CD4-positive, alpha-beta T cell treated with Interleukin-6 for 4 hours (primary cell): ENCODE measurements around the gene SLIT1.

ENCODE experiments used
- DNase-seq: peaks from one replicate; pipeline ENCODE4 v3.0.0-alpha.2; 2020; ENCODE audit warnings: mixed read lengths

SLIT1 gene

DNA sequence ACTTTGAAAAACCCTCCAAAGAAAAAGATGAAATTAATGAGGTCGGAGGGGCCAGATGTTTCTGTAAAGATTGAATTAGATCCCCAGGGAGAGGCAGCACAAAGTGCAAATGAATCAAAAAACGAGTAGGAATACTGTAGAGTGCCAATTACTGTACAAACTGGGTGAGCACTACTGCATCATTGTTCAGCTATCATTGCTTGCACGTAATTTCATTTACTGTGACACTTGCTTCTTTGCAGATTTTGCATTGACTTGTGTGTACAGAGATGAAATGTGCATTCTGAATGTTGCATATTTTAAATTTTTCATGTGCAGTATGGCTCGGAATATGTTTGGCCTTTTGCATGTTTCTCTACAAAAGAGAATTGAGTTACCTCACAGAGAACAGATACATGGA lies 230.0 kb downstream of the SLIT1 start:
- DNase-seq: no peak

DNA sequence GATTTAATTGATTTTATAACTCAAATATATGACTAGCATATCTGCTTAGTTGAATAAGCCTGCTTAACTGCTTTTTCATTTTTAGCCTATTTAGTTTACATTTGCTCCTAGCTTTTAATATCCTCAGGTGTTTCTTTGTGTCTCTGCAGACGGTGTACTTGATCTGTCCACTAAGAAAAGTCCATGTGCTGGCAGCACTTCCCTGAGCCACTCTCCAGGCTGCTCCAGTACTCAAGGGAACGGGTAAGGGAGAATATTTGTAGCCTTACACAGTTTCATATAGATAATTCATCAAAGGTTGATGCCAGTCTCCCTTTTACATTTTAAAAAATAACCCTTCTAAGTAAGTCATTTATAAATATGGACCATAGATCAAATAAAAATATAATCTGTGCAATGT lies 233.8 kb downstream of the SLIT1 start:
- DNase-seq: no peak

DNA sequence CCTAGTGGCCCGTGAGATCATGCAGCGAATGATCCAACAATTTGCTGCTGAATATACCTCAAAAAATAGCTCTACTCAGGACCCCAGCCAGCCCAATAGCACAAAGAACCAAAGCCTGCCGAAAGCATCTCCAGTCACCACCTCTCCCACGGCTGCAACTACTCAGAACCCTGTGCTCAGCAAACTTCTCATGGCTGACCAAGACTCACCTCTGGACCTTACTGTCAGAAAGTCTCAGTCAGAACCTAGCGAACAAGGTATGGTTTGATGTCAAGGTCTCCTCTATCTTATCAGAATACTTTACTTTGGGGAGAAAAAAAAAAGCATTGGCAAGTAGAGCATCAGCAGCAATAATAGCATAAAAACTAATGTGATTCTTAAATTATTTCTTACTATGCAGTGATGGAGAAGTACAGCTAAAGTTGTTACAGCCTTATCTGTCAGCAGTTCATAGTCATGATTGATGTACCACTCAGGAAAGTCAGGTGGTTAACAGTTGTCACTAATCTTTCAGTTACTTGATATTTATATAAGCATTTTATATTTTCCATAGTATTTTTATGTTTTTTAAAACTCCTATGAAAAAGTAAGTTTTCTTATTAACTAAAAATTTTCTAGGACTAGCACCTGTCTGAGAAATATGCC lies 236.6 kb downstream of the SLIT1 start:
- no peak for DNase-seq
